Glutamatergic neuron (in vitro differentiated cells): ENCODE data around the gene SWI5. TPM values are rescaled to one million over a fixed set of nuclear protein-coding genes. Genes with fewer than 3 reads are reported as not detected.

Experiments
- DNase-seq: peaks from one replicate; pipeline ENCODE4 v3.0.0; 2022
- H3K27ac Mint-ChIP-seq: one replicate; pipeline ENCODE4 v1.8.0; 2020; ENCODE audit warnings: mild to moderate bottlenecking, mixed read lengths, inconsistent platforms; ENCODE audit not compliant: unreplicated experiment
- H3K27me3 Mint-ChIP-seq: one replicate; pipeline ENCODE4 v1.8.0; 2020; ENCODE audit warnings: mild to moderate bottlenecking, moderate library complexity, mixed read lengths, inconsistent platforms; ENCODE audit not compliant: unreplicated experiment
- H3K36me3 Mint-ChIP-seq: one replicate; pipeline ENCODE4 v1.8.0; 2020; ENCODE audit warnings: mild to moderate bottlenecking, mixed read lengths, inconsistent platforms; ENCODE audit not compliant: unreplicated experiment
- H3K4me1 Mint-ChIP-seq: one replicate; pipeline ENCODE4 v1.8.0; 2020; ENCODE audit warnings: mild to moderate bottlenecking, low read depth, mixed read lengths, inconsistent platforms; ENCODE audit not compliant: unreplicated experiment
- H3K4me3 Mint-ChIP-seq: one replicate; pipeline ENCODE4 v1.8.0; 2020; ENCODE audit warnings: mild to moderate bottlenecking, mixed read lengths, inconsistent platforms; ENCODE audit not compliant: unreplicated experiment
- H3K9me3 Mint-ChIP-seq: one replicate; pipeline ENCODE4 v1.8.0; 2020; ENCODE audit warnings: mild to moderate bottlenecking, moderate library complexity, mixed read lengths, inconsistent platforms; ENCODE audit not compliant: unreplicated experiment
- microRNA-seq: library from miRNA; unstranded; fragments of <30 nt; microRNA quantifications from one replicate; pipeline ENCODE4, GENCODE V29; 2020; ENCODE audit not compliant: unreplicated experiment
- total RNA-seq: library from RNA; stranded (reverse); fragmentation: NEBNext Ultra II Directional; extraction: Animal tissue kit (Norgen Biotek cat#: 25700); gene quantifications from one replicate; pipeline ENCODE4 v1.2.1, GENCODE V29; 2021; ENCODE audit not compliant: unreplicated experiment
- TF ChIP-seq, protein P1 (sequence below): fragments of 200-600 bp; sonication (generic); IDR thresholded peaks from one replicate; pipeline ENCODE4 v1.5.0; 2021; ENCODE audit not compliant: partially characterized antibody, unreplicated experiment

The SWI5 gene
- total RNA-seq, 1 donor from 2014 or later = 13.7 TPM

DNA sequence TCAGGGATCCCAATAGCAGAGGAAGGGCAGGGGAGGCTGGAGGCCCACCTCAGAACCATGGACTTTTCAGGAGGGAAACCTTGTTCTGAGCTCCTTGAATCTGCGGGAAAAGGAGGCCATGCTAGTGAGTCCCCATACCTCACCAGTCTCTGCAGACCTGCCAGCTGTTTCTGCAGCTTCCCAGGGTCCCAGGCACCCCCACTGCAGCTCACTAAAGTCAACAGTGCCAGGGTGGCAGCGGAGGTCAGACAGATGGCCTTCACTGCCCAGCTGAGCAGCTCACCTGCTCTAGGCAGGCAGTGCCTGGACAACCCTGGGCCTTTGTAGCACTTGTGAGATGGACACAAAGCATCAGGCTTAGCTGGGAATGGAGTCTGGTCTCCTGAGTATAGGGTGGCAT, 59.8 kb downstream of the SWI5 start:
- peaks cover 9% of the 10 kb centered on the region for H3K9me3 Mint-ChIP-seq
- no peak overlapping the region for H3K27ac Mint-ChIP-seq
- TF ChIP-seq, protein P1, sequence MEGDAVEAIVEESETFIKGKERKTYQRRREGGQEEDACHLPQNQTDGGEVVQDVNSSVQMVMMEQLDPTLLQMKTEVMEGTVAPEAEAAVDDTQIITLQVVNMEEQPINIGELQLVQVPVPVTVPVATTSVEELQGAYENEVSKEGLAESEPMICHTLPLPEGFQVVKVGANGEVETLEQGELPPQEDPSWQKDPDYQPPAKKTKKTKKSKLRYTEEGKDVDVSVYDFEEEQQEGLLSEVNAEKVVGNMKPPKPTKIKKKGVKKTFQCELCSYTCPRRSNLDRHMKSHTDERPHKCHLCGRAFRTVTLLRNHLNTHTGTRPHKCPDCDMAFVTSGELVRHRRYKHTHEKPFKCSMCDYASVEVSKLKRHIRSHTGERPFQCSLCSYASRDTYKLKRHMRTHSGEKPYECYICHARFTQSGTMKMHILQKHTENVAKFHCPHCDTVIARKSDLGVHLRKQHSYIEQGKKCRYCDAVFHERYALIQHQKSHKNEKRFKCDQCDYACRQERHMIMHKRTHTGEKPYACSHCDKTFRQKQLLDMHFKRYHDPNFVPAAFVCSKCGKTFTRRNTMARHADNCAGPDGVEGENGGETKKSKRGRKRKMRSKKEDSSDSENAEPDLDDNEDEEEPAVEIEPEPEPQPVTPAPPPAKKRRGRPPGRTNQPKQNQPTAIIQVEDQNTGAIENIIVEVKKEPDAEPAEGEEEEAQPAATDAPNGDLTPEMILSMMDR = no peak
- no peaks in the 10 kb centered on the region for H3K36me3 Mint-ChIP-seq
- H3K27me3 Mint-ChIP-seq = peaks cover 2% of the 10 kb centered on the region
- no peaks in the 10 kb centered on the region for H3K4me1 Mint-ChIP-seq
- DNase-seq = no peak
- no peak overlapping the region for H3K4me3 Mint-ChIP-seq

DNA sequence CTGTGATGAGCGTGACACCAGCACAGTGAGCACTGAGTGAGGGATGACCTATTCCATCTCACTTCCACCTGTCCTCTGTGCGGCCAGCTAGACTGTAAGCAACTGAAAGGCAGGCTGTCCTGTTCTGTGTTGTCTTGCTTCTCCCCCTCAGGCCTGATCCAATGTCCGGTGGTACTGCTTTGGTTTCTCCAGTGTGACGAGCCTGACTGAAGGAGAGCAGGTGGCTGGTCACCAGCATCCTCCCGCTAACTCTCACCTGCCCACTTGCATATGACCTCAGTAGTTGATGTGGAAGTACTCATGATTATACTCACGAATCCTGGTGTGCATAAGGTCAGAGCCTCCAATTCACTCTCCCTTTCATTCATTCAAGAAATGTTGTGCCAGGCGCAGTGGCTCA, 61.9 kb downstream of the SWI5 start:
- H3K27ac Mint-ChIP-seq = no peak overlapping the region
- H3K36me3 Mint-ChIP-seq = no peaks in the 10 kb centered on the region
- no peaks in the 10 kb centered on the region for H3K4me1 Mint-ChIP-seq
- TF ChIP-seq, protein P1 = no peak
- no peak for DNase-seq
- peaks cover 11% of the 10 kb centered on the region for H3K9me3 Mint-ChIP-seq
- no peaks in the 10 kb centered on the region for H3K27me3 Mint-ChIP-seq
- H3K4me3 Mint-ChIP-seq = no peak overlapping the region

Small RNAs within 50 kb of the gene (microRNA-seq; reads per million reads assigned to microRNA genes)
- gene MIR199B = 21.1 reads per million, percentile 59 among the genes with 10 or more reads in this experiment
- gene MIR3154 = 1.8 reads per million, percentile 9 among the genes with 10 or more reads in this experiment

Other genes with a start within 250 kb of the SWI5 start
- gene NAIF1, start 209.0 kb upstream of the SWI5 start, total RNA-seq = 6.2 TPM
- gene SLC25A25, start 208.0 kb upstream of the SWI5 start, total RNA-seq = 33.0 TPM
- gene PTGES2, start 148.5 kb upstream of the SWI5 start, total RNA-seq = 85.1 TPM
- not detected for gene LCN2, start 126.8 kb upstream of the SWI5 start, total RNA-seq
- gene BBLN, start 116.0 kb upstream of the SWI5 start, total RNA-seq = 147 TPM
- gene CIZ1, start 84.7 kb upstream of the SWI5 start, total RNA-seq = 174 TPM
- 276 TPM for gene DNM1, start 72.9 kb upstream of the SWI5 start, total RNA-seq
- gene GOLGA2, start 269 bp upstream of the SWI5 start, total RNA-seq = 78.3 TPM
- gene TRUB2, start 46.2 kb downstream of the SWI5 start, total RNA-seq = 30.0 TPM
- 35.8 TPM for gene COQ4, start 46.6 kb downstream of the SWI5 start, total RNA-seq
- gene SLC27A4, start 64.3 kb downstream of the SWI5 start, total RNA-seq = 47.3 TPM
- gene URM1, start 95.1 kb downstream of the SWI5 start, total RNA-seq = 62.6 TPM
- 56.1 TPM for gene CERCAM, start 144.6 kb downstream of the SWI5 start, total RNA-seq
- 40.7 TPM for gene ODF2, start 179.7 kb downstream of the SWI5 start, total RNA-seq
- 11.0 TPM for gene GLE1, start 228.4 kb downstream of the SWI5 start, total RNA-seq